Chondrocyte (in vitro differentiated cells): ENCODE data around the gene CD40. TPM values are rescaled to one million over a fixed set of nuclear protein-coding genes. Genes with fewer than 3 reads are reported as not detected.
"Not testable (repeated sequence)": the region's sequence is repeated elsewhere in the genome, so short reads cannot be mapped to it uniquely, and the experiment has no call there.

Experiments
- DNase-seq: peaks from one replicate; pipeline ENCODE4 v3.0.0; 2021; ENCODE audit warnings: mixed read lengths, low spot score
- H3K27ac Mint-ChIP-seq: one replicate; pipeline ENCODE4 v1.8.0; 2021; ENCODE audit warnings: mild to moderate bottlenecking, moderate library complexity, mixed read lengths; ENCODE audit not compliant: unreplicated experiment
- H3K27me3 Mint-ChIP-seq: 2 replicates; pipeline ENCODE4 v1.8.0; 2021; ENCODE audit warnings: low read depth, mixed read lengths
- H3K36me3 Mint-ChIP-seq: 2 replicates; pipeline ENCODE4 v1.8.0; 2021; ENCODE audit warnings: low read depth, mixed read lengths
- H3K4me1 Mint-ChIP-seq: 2 replicates; pipeline ENCODE4 v1.8.0; 2021; ENCODE audit warnings: low read depth, mild to moderate bottlenecking, mixed read lengths
- H3K4me3 Mint-ChIP-seq: one replicate; pipeline ENCODE4 v1.8.0; 2021; ENCODE audit warnings: mild to moderate bottlenecking, moderate library complexity, mixed read lengths; ENCODE audit not compliant: unreplicated experiment
- H3K9me3 Mint-ChIP-seq: 2 replicates; pipeline ENCODE4 v1.8.0; 2021; ENCODE audit warnings: low read depth, mixed read lengths
- CTCF ChIP-seq: fragments of 200-600 bp; sonication (generic); IDR thresholded peaks from 2 replicates; pipeline ENCODE4 v1.5.0; 2021; ENCODE audit warnings: antibody characterized with exemption, mild to moderate bottlenecking, moderate library complexity
- total RNA-seq: library from RNA; stranded (reverse); gene quantifications from 3 replicates; pipeline ENCODE4 v1.2.1, GENCODE V29; 2021

CD40 gene
- total RNA-seq, 1 donor from 2014 or later, result 2.5 TPM

GRCh38 chr20:46088409-46089166 is 29.5 kb upstream of the CD40 start:
- no peaks in the 10 kb centered on the region for H3K9me3 Mint-ChIP-seq
- peaks cover 56% of the 10 kb centered on the region for H3K4me1 Mint-ChIP-seq
- peak overlapping the region; percentile 95 for H3K27ac Mint-ChIP-seq
- peak; percentile 37 for TF ChIP-seq CTCF
- no peaks in the 10 kb centered on the region for H3K36me3 Mint-ChIP-seq
- no peak for DNase-seq
- H3K4me3 Mint-ChIP-seq, result peak overlapping the region; percentile 85
- H3K27me3 Mint-ChIP-seq, result no peaks in the 10 kb centered on the region

GRCh38 chr20:46089167-46089416 is 29.0 kb upstream of the CD40 start:
- no peak for DNase-seq
- H3K4me3 Mint-ChIP-seq, result peak overlapping the region; percentile 85
- TF ChIP-seq CTCF, result no peak
- H3K27me3 Mint-ChIP-seq, result no peaks in the 10 kb centered on the region
- no peaks in the 10 kb centered on the region for H3K36me3 Mint-ChIP-seq
- peaks cover 54% of the 10 kb centered on the region for H3K4me1 Mint-ChIP-seq
- no peaks in the 10 kb centered on the region for H3K9me3 Mint-ChIP-seq
- peak overlapping the region; percentile 95 for H3K27ac Mint-ChIP-seq

GRCh38 chr20:46089417-46090388 is 28.4 kb upstream of the CD40 start, which contains the start of gene NCOA5:
Gene NCOA5 (minus strand): TSS chr20:46089962. CDS start chr20:46079424, 10,538 bp downstream.
- Mint-ChIP-seq H3K9me3 (no peaks in the 10 kb centered on the region), H3K27ac (peak within 1 kb of the TSS; percentile 95), H3K27me3 (no peaks in the 10 kb centered on the region), H3K4me3 (peak within 1 kb of the TSS; percentile 85), H3K4me1 (peaks cover 48% of the 10 kb centered on the region), H3K36me3 (no peaks in the 10 kb centered on the region)
- DNase-seq, result peak; percentile 99
- TF ChIP-seq CTCF, result peak; percentile 68

GRCh38 chr20:46091622-46092535 is 26.2 kb upstream of the CD40 start:
- not testable (repeated sequence) for H3K36me3 Mint-ChIP-seq, H3K27ac Mint-ChIP-seq, DNase-seq, H3K27me3 Mint-ChIP-seq, H3K4me3 Mint-ChIP-seq, H3K9me3 Mint-ChIP-seq
- peaks cover 28% of the 10 kb centered on the region for H3K4me1 Mint-ChIP-seq

- H3K36me3 Mint-ChIP-seq, result no peaks in the 10 kb centered on the region
- no peak for DNase-seq
- H3K27me3 Mint-ChIP-seq, result peaks cover 20% of the 10 kb centered on the region
- H3K9me3 Mint-ChIP-seq, result peaks cover 2% of the 10 kb centered on the region
- peaks cover 13% of the 10 kb centered on the region for H3K4me1 Mint-ChIP-seq
- no peak overlapping the region for H3K27ac Mint-ChIP-seq
- H3K4me3 Mint-ChIP-seq, result no peak overlapping the region
- no peak for TF ChIP-seq CTCF
These were observed 24.6 kb upstream of the CD40 start for GRCh38 chr20:46093531-46093930.
